HG02870 (cell line): Measurements from ENCODE around the gene MCRIP1.

ENCODE experiments used
- ATAC-seq: cut with Tn5 transposase; IDR thresholded peaks from one replicate; pipeline ENCODE4 v1.9.1; 2021; ENCODE audit warnings: mild to moderate bottlenecking, moderate library complexity; ENCODE audit not compliant: unreplicated experiment

Gene MCRIP1

GRCh38 chr17:81807210-81807719 lies 25.8 kb downstream of the MCRIP1 start:
- no peak for ATAC-seq

DNA sequence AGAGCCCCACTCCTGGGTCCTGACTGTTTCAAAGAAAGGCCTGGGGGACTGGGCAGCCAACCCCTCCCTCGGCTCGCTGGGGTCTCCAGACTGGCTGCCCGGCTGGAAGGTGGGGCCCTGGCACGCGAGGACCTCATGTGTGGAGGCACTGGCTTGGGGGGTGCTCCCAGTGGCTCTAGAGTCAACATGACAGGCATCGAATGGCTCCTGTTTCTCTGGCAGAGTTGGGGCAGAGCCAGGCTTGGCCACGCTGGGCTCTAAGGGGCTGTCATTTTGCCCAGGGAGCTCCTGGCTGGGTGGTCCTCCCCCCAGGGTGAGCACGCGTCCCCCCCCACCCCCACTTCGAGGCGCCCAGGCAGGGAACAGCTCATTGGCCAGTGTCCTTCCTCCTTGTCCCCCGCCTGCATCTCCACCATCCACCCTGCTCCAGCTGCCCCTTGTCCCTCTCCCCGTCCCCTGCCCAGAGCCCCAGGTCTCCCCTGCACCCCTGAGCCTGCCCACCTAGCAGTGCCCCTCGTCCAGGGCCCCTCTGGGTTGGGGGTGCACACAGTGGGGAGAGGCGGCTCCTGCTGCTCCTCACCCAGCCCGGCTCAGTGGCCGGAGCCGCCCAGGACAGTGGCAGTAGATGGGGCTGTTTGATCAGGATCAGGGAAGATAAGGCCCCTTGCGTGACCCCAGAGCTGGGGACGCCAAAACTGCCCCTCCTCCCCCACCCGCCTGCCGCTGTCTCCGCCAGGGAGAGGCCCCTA lies 26.5 kb downstream of the MCRIP1 start:
- ATAC-seq, result no peak

DNA sequence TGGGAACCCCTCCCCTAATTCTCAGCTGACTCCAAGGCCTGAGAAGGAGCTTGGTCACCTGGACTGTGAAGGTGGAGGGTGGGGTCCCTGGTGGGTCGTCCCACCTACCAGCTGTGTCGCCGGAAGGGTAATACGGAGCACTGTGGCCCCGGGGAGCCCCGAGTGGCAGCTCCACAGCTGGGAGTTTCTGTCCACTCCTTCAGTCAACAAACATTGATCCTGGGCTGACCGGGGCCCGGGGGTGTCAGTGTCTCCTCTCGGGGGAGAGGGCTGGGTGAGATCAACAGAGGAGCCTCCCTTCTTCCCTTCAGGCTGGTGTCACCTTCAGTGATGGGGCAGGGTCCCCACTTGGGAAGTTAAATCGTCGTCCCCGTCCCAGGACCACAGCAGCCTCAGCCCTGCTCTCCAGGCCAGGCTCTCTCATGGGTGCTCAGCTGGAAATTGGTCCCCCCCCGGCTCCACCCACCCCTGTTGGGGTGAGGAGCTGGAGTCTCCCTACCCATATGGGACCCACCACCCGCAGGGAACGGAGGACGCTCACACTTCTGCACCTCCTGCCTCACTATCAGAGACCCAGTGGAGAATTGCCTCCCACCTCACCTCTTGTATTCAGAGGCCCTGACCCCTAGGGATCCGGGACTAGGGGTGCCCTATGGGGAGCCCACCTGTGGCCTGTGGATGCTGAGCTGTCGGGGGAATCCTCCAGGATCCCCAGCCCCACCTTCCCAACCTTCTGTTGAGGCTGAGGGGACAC lies 27.2 kb downstream of the MCRIP1 start:
- ATAC-seq, result no peak

DNA sequence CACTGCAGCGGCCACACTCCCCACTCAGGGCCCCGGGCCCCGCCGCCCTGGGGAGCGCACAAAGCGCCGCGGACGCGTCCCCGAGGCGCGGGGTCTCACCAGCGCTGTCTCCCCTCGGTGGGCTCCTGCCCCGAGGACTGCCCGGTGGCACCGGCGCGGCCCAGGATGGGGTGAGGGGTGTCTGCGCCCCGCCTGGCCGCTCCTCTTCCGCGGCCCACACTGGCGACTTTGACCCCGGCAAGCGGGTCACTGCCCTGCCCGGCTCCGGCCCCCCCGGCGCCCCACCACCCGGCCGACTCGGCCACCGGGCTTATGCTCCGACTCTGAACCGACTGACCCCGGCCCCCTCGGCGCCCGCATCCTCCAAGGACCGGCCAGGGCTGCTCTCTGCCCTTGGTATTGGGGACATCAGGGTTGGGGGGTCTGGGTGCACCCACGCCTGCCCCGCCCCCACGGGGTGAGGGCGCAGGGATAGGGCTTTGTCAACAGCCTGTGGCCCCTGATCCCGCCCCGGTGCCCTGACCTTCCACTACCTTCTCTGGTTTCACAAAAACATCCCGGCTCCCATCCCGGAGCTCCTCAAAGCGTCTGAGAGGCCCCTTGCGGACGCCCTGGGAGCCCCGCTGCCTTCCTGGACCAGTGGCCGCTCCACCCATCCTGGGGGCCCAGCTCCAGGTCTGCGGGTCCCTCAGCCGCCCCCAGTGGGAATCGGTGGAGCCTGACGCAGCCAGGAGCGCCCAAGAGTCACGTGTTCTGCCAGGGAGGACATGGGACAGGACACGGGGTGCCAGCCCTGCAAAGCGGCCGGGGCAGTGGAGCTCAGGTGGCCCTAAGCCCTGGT lies 28.3 kb downstream of the MCRIP1 start:
- no peak for ATAC-seq

DNA sequence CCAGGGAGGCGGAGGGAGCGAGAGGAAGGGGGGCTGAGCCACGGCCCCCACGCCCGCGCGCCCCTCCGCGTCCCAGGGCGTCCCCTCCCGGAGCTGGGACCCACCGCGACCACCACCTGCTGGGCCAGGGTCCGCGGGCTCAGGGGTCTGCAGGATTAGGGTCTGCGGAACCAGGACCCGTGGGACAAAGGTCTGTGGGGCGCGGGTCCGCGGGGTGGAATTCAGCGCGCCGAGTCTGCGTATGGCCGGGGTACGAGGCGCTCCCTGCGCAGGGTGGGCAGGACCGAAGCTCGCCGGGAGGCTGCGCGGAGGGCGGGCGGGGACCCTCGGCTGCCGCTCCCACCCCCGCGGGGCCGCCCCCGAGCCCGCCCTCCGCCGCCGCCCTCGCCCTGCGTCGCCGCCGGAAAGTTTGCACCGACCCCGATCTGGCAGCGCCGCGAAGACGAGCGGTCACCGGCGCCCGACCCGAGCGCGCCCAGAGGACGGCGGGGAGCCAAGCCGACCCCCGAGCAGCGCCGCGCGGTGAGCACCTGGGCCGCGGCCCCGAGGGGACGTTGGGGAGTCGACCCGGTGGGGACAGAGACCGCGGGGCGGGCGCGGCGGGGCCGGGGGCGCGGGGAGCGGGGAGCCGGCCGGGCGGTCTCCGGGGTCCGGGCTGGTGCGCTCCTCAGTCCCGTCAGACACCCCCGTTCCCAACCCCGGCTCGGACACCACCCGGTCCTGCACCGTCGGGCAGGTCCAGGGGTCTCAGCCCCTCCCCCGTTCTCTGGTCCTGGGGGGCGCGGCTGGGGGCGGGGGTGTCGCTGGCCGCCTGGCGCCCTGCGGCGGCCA lies 29.1 kb downstream of the MCRIP1 start, which contains the start of gene GCGR:
GCGR (plus strand) TSS at position 423 of the 831 bp plus-strand sequence. CDS start 4,869 bp downstream, outside the sequence.
- ATAC-seq, result no peak

GRCh38 chr17:81802856-81803643 lies 30.0 kb downstream of the MCRIP1 start:
- ATAC-seq, result no peak

- no peak for ATAC-seq
Measured at GRCh38 chr17:81802048-81802758, 30.9 kb downstream of the MCRIP1 start.

DNA sequence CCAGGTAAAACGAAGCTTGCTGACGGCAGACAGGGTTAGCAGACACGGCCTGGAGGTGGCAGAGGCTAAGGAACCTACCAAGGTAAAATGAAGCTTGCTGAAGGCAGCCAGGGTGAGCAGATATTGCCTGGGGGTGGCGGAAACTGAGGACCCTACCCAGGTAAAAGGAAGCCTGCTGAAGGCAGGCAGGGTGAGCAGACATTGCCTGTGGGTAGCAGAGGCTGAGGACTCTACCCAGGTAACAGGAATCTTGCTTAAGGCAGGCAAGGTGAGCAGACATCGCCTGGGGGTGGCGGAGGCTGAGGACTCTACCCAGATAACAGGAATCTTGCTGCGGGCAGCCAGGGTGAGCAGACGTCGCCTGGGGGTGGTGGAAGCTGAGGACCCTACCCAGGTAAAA lies 31.8 kb downstream of the MCRIP1 start:
- no peak for ATAC-seq

DNA sequence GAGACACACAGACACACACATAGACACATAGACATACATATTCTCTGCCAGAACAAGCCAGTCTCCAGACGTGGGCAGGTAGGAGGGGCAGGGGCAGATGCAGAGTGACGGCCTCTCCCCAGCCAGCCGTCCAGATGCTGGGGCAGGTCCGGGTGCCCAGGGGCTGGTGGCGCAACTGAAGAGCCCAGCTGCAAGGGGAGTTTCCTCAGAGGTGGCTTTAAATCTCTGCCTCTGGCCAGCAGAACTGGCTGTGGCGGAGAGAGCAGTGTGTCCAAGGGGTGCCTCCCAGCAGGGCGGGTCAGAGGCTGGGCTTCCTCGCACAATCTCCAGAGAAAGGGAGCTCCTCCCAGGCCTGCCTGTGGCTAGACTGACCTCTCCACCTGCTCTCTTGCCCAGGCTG lies 38.6 kb downstream of the MCRIP1 start:
- ATAC-seq, result no peak

- no peak for ATAC-seq
Measured at GRCh38 chr17:81794074-81794476, 39.0 kb downstream of the MCRIP1 start.

DNA sequence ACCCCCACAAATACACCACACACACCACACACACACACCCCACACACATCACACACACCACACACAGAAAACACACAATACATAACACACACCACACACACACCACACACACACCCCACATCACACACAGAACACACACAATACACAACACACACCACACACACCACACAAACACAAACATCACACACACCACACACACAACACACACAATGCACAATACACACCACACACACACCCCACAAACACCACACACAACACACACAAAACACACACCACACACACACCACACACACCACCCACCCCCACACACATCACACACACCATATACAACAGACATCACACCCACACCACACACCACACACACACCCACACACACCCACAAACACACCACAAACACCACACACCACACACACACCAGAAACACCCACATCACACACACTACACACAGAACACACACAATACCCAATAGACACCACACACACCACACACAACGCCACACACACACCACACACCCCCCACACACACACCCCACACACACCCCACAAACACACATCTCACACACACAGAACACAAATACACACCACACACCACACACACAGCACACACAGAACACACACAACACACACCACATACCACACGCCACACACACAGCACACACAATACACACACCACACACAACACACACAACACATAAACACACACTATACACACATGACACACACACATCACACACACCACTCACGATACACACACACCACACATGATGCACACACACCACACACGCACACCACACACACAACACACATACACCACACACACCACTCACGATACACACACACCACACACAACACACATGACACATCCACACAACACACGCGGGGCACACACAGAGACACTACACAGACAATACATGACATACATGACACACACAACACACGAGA lies 40.1 kb downstream of the MCRIP1 start:
- ATAC-seq, result no peak
